CD4-positive, alpha-beta T cell (primary cell): Measurements from ENCODE around the gene LDLRAD4. TPM values are rescaled to one million over a fixed set of nuclear protein-coding genes. Genes with fewer than 3 reads are reported as not detected.

Experiments used
- ATAC-seq: fragments of 200-7000 bp; cut with Tn5 transposase; one replicate; pipeline ENCODE4 v1.10.0; 2022; ENCODE audit warnings: mild to moderate bottlenecking; ENCODE audit not compliant: poor library complexity
- CTCF ChIA-PET: fragments of 350-600 bp; sonication (Branson Sonifier 250); formaldehyde crosslinking; loops from one replicate; lab custom pipeline; 2021; ENCODE audit warnings: antibody characterized with exemption, inconsistent platforms; lab: Charles Lee
- POLR2A ChIA-PET: fragments of 350-600 bp; sonication (Branson Sonifier 250); formaldehyde crosslinking; loops from one replicate; lab custom pipeline; 2021; ENCODE audit warnings: antibody characterized with exemption, inconsistent platforms; lab: Charles Lee
- DNase-seq, 14 experiments: peaks; one replicate each; pipeline ENCODE4 v3.0.0-alpha.2; 2013 to 2020; ENCODE audit warnings: mixed read lengths in 2 of 14
- H3K27ac ChIP-seq, 2 donors: one replicate each; pipeline versions ENCODE4 v1.5.1 to v1.7.0; 2013; ENCODE audit warnings: low read length in 2 of 2, low read depth in 1 of 2, mild to moderate bottlenecking in 1 of 2
- H3K27me3 ChIP-seq, 2 experiments: 1 replicate in 1 of 2; 2 replicates in 1 of 2; pipeline versions ENCODE4 v1.6.1 to v1.7.0; 2013; ENCODE audit warnings: low read length in 2 of 2, control low read depth in 1 of 2, mild to moderate bottlenecking in 1 of 2, moderate library complexity in 1 of 2; ENCODE audit not compliant: insufficient read depth in 2 of 2, control insufficient read depth in 1 of 2
- H3K36me3 ChIP-seq: one replicate; pipeline ENCODE4 v1.6.1; 2013; ENCODE audit warnings: low read length, control low read depth; ENCODE audit not compliant: insufficient read depth
- H3K4me1 ChIP-seq: one replicate; pipeline ENCODE4 v1.6.1; 2013; ENCODE audit warnings: low read length, control low read depth; ENCODE audit not compliant: insufficient read depth
- H3K4me3 ChIP-seq: one replicate; pipeline ENCODE4 v1.5.1; 2013; ENCODE audit warnings: mild to moderate bottlenecking, low read length, moderate library complexity
- H3K9me3 ChIP-seq, 2 experiments: 1 replicate in 1 of 2; 2 replicates in 1 of 2; pipeline versions ENCODE4 v1.6.1 to v1.7.0; 2013; ENCODE audit warnings: low read length in 2 of 2, mild to moderate bottlenecking in 2 of 2, control low read depth in 1 of 2, moderate library complexity in 1 of 2; ENCODE audit not compliant: control insufficient read depth in 1 of 2, insufficient read depth in 1 of 2
- H3K27ac Mint-ChIP-seq: one replicate; pipeline ENCODE4 v1.8.0; 2020; ENCODE audit warnings: mixed read lengths
- H3K27me3 Mint-ChIP-seq: one replicate; pipeline ENCODE4 v1.8.0; 2021; ENCODE audit warnings: mixed read lengths
- H3K36me3 Mint-ChIP-seq: one replicate; pipeline ENCODE4 v1.8.0; 2021; ENCODE audit warnings: low read depth, mixed read lengths
- H3K4me1 Mint-ChIP-seq: one replicate; pipeline ENCODE4 v1.8.0; 2021; ENCODE audit warnings: low read depth, mixed read lengths
- H3K4me3 Mint-ChIP-seq: one replicate; pipeline ENCODE4 v1.8.0; 2020; ENCODE audit warnings: mild to moderate bottlenecking, mixed read lengths
- H3K9me3 Mint-ChIP-seq: one replicate; pipeline ENCODE4 v1.8.0; 2020; ENCODE audit warnings: mixed read lengths
- intact Hi-C, 2 experiments: fragments of 100-400 bp; cut with DNase I in 1 of 2; cut with micrococcal nuclease in 1 of 2; formaldehyde crosslinking; loops; one replicate each; pipeline versions ENCODE4 v1.15.1 to v1.9.0; 2023 to 2025; cut with DNase I, micrococcal nuclease
- total RNA-seq, 174 experiments: library from RNA in 2 of 174; stranded (reverse) in 2 of 174; gene quantifications; one replicate each; pipeline ENCODE4 v1.2.3 and lab custom pipeline; 2021 to 2026
- TF ChIP-seq, protein P1 (sequence below): fragments of 200-600 bp; IDR thresholded peaks from one replicate; pipeline ENCODE4 v1.8.0; 2022; ENCODE audit warnings: antibody characterized with exemption, mild to moderate bottlenecking

LDLRAD4 gene
- total RNA-seq, 2 experiments from 2014 or later, result 51.9 to 52.7 TPM

- Mint-ChIP-seq H3K27ac (no peak overlapping the region), H3K9me3 (no peaks in the 10 kb centered on the region), H3K27me3 (no peaks in the 10 kb centered on the region), H3K4me1 (peaks cover 37% of the 10 kb centered on the region), H3K4me3 (no peak overlapping the region), H3K36me3 (peaks cover 36% of the 10 kb centered on the region)
- intact Hi-C loops, result no loop called here
- CTCF ChIA-PET, result no interaction called here
- DNase-seq (no peak), ATAC-seq (no peak)
- Histone ChIP-seq H3K4me1 (peaks cover 5% of the 10 kb centered on the region), H3K27ac (no peak overlapping the region), H3K36me3 (peaks cover 27% of the 10 kb centered on the region), H3K4me3 (no peak overlapping the region), H3K27me3 (no peaks in the 10 kb centered on the region), H3K9me3 (no peaks in the 10 kb centered on the region)
- POLR2A ChIA-PET, result interaction anchor here (1.4 kb wide), 1 partner anchor 12 kb away, joined by 4 read pairs; no protein-coding TSS in a partner anchor
- TF ChIP-seq, protein P1, sequence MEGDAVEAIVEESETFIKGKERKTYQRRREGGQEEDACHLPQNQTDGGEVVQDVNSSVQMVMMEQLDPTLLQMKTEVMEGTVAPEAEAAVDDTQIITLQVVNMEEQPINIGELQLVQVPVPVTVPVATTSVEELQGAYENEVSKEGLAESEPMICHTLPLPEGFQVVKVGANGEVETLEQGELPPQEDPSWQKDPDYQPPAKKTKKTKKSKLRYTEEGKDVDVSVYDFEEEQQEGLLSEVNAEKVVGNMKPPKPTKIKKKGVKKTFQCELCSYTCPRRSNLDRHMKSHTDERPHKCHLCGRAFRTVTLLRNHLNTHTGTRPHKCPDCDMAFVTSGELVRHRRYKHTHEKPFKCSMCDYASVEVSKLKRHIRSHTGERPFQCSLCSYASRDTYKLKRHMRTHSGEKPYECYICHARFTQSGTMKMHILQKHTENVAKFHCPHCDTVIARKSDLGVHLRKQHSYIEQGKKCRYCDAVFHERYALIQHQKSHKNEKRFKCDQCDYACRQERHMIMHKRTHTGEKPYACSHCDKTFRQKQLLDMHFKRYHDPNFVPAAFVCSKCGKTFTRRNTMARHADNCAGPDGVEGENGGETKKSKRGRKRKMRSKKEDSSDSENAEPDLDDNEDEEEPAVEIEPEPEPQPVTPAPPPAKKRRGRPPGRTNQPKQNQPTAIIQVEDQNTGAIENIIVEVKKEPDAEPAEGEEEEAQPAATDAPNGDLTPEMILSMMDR, result no peak
Measured at GRCh38 chr18:13525381-13526029, 306.9 kb downstream of the LDLRAD4 start.

DNA sequence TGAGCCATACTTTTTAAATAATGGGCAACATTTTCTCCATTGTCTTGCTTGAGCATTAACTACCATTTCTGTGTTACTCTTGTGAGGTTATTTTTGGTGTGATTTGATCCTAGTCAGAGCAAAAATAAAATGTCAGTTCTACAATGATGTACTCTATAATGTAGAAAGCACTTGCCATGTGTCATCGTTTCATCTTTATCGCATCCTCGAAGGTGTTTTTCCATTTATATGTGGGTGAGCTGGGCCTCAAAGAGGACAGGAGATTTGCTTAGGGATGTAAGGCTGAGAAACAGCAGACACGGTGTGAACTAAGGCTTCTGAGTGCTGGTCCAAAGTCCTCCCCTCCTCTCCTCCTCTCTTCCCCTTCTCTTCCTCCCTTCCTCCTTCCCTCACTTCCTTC, 308.0 kb downstream of the LDLRAD4 start:
- no peak overlapping the region for H3K4me3 Mint-ChIP-seq
- POLR2A ChIA-PET, result no interaction called here

DNA sequence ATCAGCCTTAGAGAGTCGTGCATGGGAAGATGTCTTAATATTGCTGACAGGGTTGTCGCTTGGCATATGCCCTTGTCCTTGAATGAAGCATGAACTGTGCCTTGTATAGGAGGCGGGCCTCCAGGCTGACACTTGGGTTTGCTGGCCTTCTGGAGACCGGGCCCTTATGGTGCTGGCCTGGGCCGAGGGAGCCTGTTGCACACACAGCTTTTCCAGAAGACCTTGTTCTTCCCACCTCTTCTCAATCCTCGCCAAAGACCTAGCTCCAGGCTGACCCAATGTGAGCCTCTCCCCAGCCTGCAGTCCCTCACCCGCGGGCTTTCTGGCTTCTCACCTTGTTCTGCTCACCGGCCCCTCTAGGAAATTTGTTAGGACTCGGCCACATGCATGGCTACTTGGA, 308.7 kb downstream of the LDLRAD4 start:
- Histone ChIP-seq H3K9me3 (no peaks in the 10 kb centered on the region), H3K4me3 (no peak overlapping the region), H3K36me3 (peaks cover 30% of the 10 kb centered on the region), H3K4me1 (peaks cover 5% of the 10 kb centered on the region), H3K27ac (no peak overlapping the region), H3K27me3 (no peaks in the 10 kb centered on the region)
- no peak for ATAC-seq
- H3K4me3 Mint-ChIP-seq, result no peak overlapping the region
- peaks cover 32% of the 10 kb centered on the region for H3K36me3 Mint-ChIP-seq
- DNase-seq, result no peak
- no peaks in the 10 kb centered on the region for H3K27me3 Mint-ChIP-seq
- ChIA-PET POLR2A (no interaction called here), CTCF (no interaction called here)
- TF ChIP-seq, protein P1, result no peak
- H3K9me3 Mint-ChIP-seq, result no peaks in the 10 kb centered on the region
- no peak overlapping the region for H3K27ac Mint-ChIP-seq
- intact Hi-C loops, result no loop called here
- H3K4me1 Mint-ChIP-seq, result peaks cover 34% of the 10 kb centered on the region

More for the DNA sequence above, 308.0 kb downstream of the LDLRAD4 start:
- Mint-ChIP-seq H3K27me3 (no peaks in the 10 kb centered on the region), H3K4me1 (peaks cover 36% of the 10 kb centered on the region), H3K36me3 (peaks cover 36% of the 10 kb centered on the region), H3K9me3 (no peaks in the 10 kb centered on the region), H3K27ac (no peak overlapping the region)
- TF ChIP-seq, protein P1, result no peak
- intact Hi-C loops, result no loop called here
- H3K27me3 ChIP-seq, result no peaks in the 10 kb centered on the region
- ATAC-seq, result no peak
- H3K9me3 ChIP-seq, result no peaks in the 10 kb centered on the region
- no peak for DNase-seq
- H3K4me3 ChIP-seq, result no peak overlapping the region
- H3K36me3 ChIP-seq, result peaks cover 27% of the 10 kb centered on the region
- CTCF ChIA-PET, result no interaction called here
- H3K4me1 ChIP-seq, result peaks cover 5% of the 10 kb centered on the region
- H3K27ac ChIP-seq, result no peak overlapping the region
